HUES64 (cell line): ENCODE measurements around the gene NAE1.
"Not testable (repeated sequence)": the region's sequence is repeated elsewhere in the genome, so short reads cannot be mapped to it uniquely, and the experiment has no call there.

Experiments used
- H3K27ac ChIP-seq: 2 replicates; pipeline ENCODE4 v1.7.0; 2013; ENCODE audit warnings: low read depth, low read length, inconsistent platforms
- H3K27me3 ChIP-seq: 2 replicates; pipeline ENCODE4 v1.6.1; 2013; ENCODE audit warnings: mild to moderate bottlenecking, low read length; ENCODE audit not compliant: insufficient read depth
- H3K36me3 ChIP-seq: 2 replicates; pipeline ENCODE4 v1.6.1; 2013; ENCODE audit warnings: mild to moderate bottlenecking, low read length; ENCODE audit not compliant: insufficient read depth
- H3K4me1 ChIP-seq: 2 replicates; pipeline ENCODE4 v1.6.1; 2013; ENCODE audit warnings: mild to moderate bottlenecking, low read length, moderate library complexity; ENCODE audit not compliant: insufficient read depth
- H3K4me3 ChIP-seq: 2 replicates; pipeline ENCODE4 v1.5.1; 2013; ENCODE audit warnings: mild to moderate bottlenecking, low read length, moderate library complexity
- H3K9ac ChIP-seq: 2 replicates; pipeline ENCODE4 v1.6.1; 2013; ENCODE audit warnings: mild to moderate bottlenecking, low read depth, low read length
- H3K9me3 ChIP-seq: 2 replicates; pipeline ENCODE4 v1.6.1; 2013; ENCODE audit warnings: low read depth, low read length; ENCODE audit not compliant: insufficient read depth
- WGBS: fragments of 150-250, 120-280 bp; methylation state at CpG from one replicate; pipeline ENCODE4 v1.1.7; 2013; ENCODE audit warnings: missing lambda C conversion rate; 5-methylcytosine and 5-hydroxymethylcytosine counted together

NAE1 gene

GRCh38 chr16:66801320-66802105, 29.3 kb downstream of the NAE1 start, which contains the start of gene TERB1:
Gene TERB1 (minus strand): TSS chr16:66801584. CDS start chr16:66796798, 4,786 bp downstream.
- Histone ChIP-seq H3K4me3 (no peak within 1 kb of the TSS), H3K27me3 (no peaks in the 10 kb centered on the region), H3K9me3 (no peaks in the 10 kb centered on the region), H3K9ac (no peak within 1 kb of the TSS), H3K27ac (no peak within 1 kb of the TSS), H3K4me1 (no peaks in the 10 kb centered on the region), H3K36me3 (peaks cover 50% of the 10 kb centered on the region)
- WGBS: 94% methylated on average over 56 of the region's 56 CpGs

- WGBS: 90% methylated on average over 19 of the region's 19 CpGs
- Histone ChIP-seq H3K9me3 (no peaks in the 10 kb centered on the region), H3K9ac (no peak overlapping the region), H3K36me3 (peaks cover 43% of the 10 kb centered on the region), H3K27me3 (no peaks in the 10 kb centered on the region), H3K4me1 (no peaks in the 10 kb centered on the region), H3K27ac (no peak overlapping the region), H3K4me3 (no peak overlapping the region)
Measured at GRCh38 chr16:66800856-66801255, 29.9 kb downstream of the NAE1 start.

GRCh38 chr16:66798161-66798560, 32.6 kb downstream of the NAE1 start:
- no peaks in the 10 kb centered on the region for H3K4me1 ChIP-seq
- no peaks in the 10 kb centered on the region for H3K9me3 ChIP-seq
- no peak overlapping the region for H3K27ac ChIP-seq
- H3K36me3 ChIP-seq: peaks cover 16% of the 10 kb centered on the region
- no peak overlapping the region for H3K4me3 ChIP-seq
- WGBS: 83% methylated on average over 2 of the region's 2 CpGs
- no peaks in the 10 kb centered on the region for H3K27me3 ChIP-seq
- H3K9ac ChIP-seq: no peak overlapping the region

GRCh38 chr16:66793984-66794383, 36.8 kb downstream of the NAE1 start:
- H3K4me1 ChIP-seq, H3K27ac ChIP-seq, H3K9me3 ChIP-seq, H3K4me3 ChIP-seq, H3K27me3 ChIP-seq, H3K36me3 ChIP-seq, H3K9ac ChIP-seq: not testable (repeated sequence)
- 96% methylated on average over 6 of the region's 6 CpGs for WGBS

- 69% methylated on average over 3 of the region's 3 CpGs for WGBS
- Histone ChIP-seq H3K9me3 (no peaks in the 10 kb centered on the region), H3K9ac (no peak overlapping the region), H3K4me1 (no peaks in the 10 kb centered on the region), H3K4me3 (no peak overlapping the region), H3K36me3 (no peaks in the 10 kb centered on the region), H3K27me3 (no peaks in the 10 kb centered on the region), H3K27ac (no peak overlapping the region)
Measured at GRCh38 chr16:66790130-66790733, 40.5 kb downstream of the NAE1 start.

- WGBS: 97% methylated on average over 2 of the region's 2 CpGs
- H3K4me1 ChIP-seq: no peaks in the 10 kb centered on the region
- H3K9ac ChIP-seq: no peak overlapping the region
- H3K9me3 ChIP-seq: no peaks in the 10 kb centered on the region
- H3K36me3 ChIP-seq: no peaks in the 10 kb centered on the region
- no peak overlapping the region for H3K4me3 ChIP-seq
- H3K27ac ChIP-seq: no peak overlapping the region
- no peaks in the 10 kb centered on the region for H3K27me3 ChIP-seq
Measured at GRCh38 chr16:66787427-66787826, 43.3 kb downstream of the NAE1 start.

GRCh38 chr16:66786551-66786950, 44.2 kb downstream of the NAE1 start:
- Histone ChIP-seq H3K27me3 (no peaks in the 10 kb centered on the region), H3K4me3 (no peak overlapping the region), H3K27ac (no peak overlapping the region), H3K4me1 (no peaks in the 10 kb centered on the region), H3K9me3 (no peaks in the 10 kb centered on the region), H3K9ac (no peak overlapping the region), H3K36me3 (no peaks in the 10 kb centered on the region)
- WGBS: 90% methylated on average over 3 of the region's 3 CpGs

GRCh38 chr16:66776457-66776856, 54.3 kb downstream of the NAE1 start:
- H3K9me3 ChIP-seq: no peaks in the 10 kb centered on the region
- H3K36me3 ChIP-seq: no peaks in the 10 kb centered on the region
- no peak overlapping the region for H3K27ac ChIP-seq
- no peak overlapping the region for H3K9ac ChIP-seq
- no peak overlapping the region for H3K4me3 ChIP-seq
- no peaks in the 10 kb centered on the region for H3K27me3 ChIP-seq
- H3K4me1 ChIP-seq: no peaks in the 10 kb centered on the region

GRCh38 chr16:66774981-66775380, 55.8 kb downstream of the NAE1 start:
- no peaks in the 10 kb centered on the region for H3K9me3 ChIP-seq
- no peak overlapping the region for H3K9ac ChIP-seq
- no peak overlapping the region for H3K27ac ChIP-seq
- H3K27me3 ChIP-seq: no peaks in the 10 kb centered on the region
- H3K4me1 ChIP-seq: no peaks in the 10 kb centered on the region
- 95% methylated on average over 2 of the region's 2 CpGs for WGBS
- no peak overlapping the region for H3K4me3 ChIP-seq
- H3K36me3 ChIP-seq: no peaks in the 10 kb centered on the region

GRCh38 chr16:66758086-66758485, 72.7 kb downstream of the NAE1 start:
- H3K4me3 ChIP-seq: no peak overlapping the region
- no peak overlapping the region for H3K27ac ChIP-seq
- H3K27me3 ChIP-seq: no peaks in the 10 kb centered on the region
- no peaks in the 10 kb centered on the region for H3K36me3 ChIP-seq
- no peaks in the 10 kb centered on the region for H3K9me3 ChIP-seq
- no peak overlapping the region for H3K9ac ChIP-seq
- no peaks in the 10 kb centered on the region for H3K4me1 ChIP-seq

- Histone ChIP-seq H3K9ac (no peak overlapping the region), H3K27ac (no peak overlapping the region), H3K4me1 (peaks cover 6% of the 10 kb centered on the region), H3K27me3 (peaks cover 7% of the 10 kb centered on the region; the same call in 1 of the 2 replicates), H3K9me3 (no peaks in the 10 kb centered on the region), H3K36me3 (peaks cover 6% of the 10 kb centered on the region), H3K4me3 (no peak overlapping the region)
- WGBS: 64% methylated on average over 2 of the region's 3 CpGs
Measured at GRCh38 chr16:66754819-66755218, 76.0 kb downstream of the NAE1 start.
